ENCODE measurements around the gene ZNF217.
"Not testable (repeated sequence)": the region's sequence is repeated elsewhere in the genome, so short reads cannot be mapped to it uniquely, and the experiment has no call there.

Gene ZNF217

DNA sequence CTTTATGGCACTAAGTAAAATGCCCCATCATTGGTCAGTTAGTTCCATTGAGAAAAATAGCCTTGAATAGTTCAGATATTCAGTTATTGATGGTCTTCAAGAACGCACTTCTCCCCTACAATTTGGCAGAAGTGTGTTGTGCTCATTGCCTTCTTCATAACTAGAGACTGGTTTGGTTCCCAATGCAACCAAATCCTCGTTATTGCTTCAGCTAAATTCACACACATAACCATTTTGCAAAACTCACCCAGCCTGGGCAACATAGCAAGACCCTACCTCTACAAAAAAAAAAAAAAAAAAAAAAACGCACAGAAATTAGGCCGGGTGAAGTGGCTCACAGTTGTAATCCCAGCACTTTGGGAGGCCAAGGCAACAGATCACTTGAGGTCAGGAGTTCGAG, 32.1 kb downstream of the ZNF217 start:
- no peak for DNase-seq (ENCODE audit: low read depth, low spot score)
- H3K27me3 ChIP-seq (ENCODE audit: insufficient read depth, insufficient read length): no peaks in the 10 kb centered on the region
- no peaks in the 10 kb centered on the region for H3K9me3 ChIP-seq (ENCODE audit: insufficient read depth, low read length)
- peaks cover 9% of the 10 kb centered on the region for H3K36me3 ChIP-seq (ENCODE audit: insufficient read depth, insufficient read length, low read length)
- H3K9ac ChIP-seq (ENCODE audit: insufficient read length, low read depth): no peak overlapping the region
- no peaks in the 10 kb centered on the region for H3K4me1 ChIP-seq (ENCODE audit: insufficient read depth, insufficient read length)
- TF ChIP-seq ZNF274 (IDR thresholded peaks at IDR 0.05; ENCODE audit: low read depth, low read length) (no peak), YY1 (IDR thresholded peaks at IDR 0.05; ENCODE audit: insufficient read depth, insufficient read length) (no peak), SUZ12 (IDR thresholded peaks at IDR 0.05; ENCODE audit: extremely low read depth, insufficient read depth, insufficient read length) (no peak)
- no peak overlapping the region for H3K4me3 ChIP-seq (ENCODE audit: insufficient read length, low read depth)

DNA sequence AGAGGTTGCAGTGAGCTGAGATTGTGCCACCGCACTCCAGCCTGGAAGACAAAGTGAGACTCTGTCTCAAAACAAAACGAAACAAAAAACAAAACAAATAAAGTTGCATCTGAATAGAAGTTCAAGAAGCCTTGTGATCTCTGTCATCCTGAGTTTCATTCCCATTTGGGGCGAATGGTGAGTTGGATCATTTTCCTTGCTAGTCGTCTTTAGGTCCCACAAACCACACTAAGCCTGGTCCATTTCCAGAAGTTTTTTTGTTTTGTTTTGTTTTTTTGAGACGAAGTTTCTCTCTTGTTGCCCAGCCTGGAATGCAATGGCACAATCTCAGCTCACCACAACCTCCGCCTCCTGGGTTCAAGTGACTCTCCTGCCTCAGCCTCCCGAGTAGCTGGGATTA, 33.8 kb downstream of the ZNF217 start:
- no peak for TF ChIP-seq SUZ12 (IDR thresholded peaks at IDR 0.05; ENCODE audit: extremely low read depth, insufficient read depth, insufficient read length)
- TF ChIP-seq ZNF274 (IDR thresholded peaks at IDR 0.05; ENCODE audit: low read depth, low read length): no peak
- no peak for TF ChIP-seq YY1 (IDR thresholded peaks at IDR 0.05; ENCODE audit: insufficient read depth, insufficient read length)
- Histone ChIP-seq H3K9ac (ENCODE audit: insufficient read length, low read depth) (no peak overlapping the region), H3K4me3 (ENCODE audit: insufficient read length, low read depth) (no peak overlapping the region), H3K36me3 (ENCODE audit: insufficient read depth, insufficient read length, low read length) (no peaks in the 10 kb centered on the region), H3K9me3 (ENCODE audit: insufficient read depth, low read length) (no peaks in the 10 kb centered on the region), H3K27me3 (ENCODE audit: insufficient read depth, insufficient read length) (no peaks in the 10 kb centered on the region), H3K4me1 (ENCODE audit: insufficient read depth, insufficient read length) (no peaks in the 10 kb centered on the region)
- DNase-seq (ENCODE audit: low read depth, low spot score): no peak

DNA sequence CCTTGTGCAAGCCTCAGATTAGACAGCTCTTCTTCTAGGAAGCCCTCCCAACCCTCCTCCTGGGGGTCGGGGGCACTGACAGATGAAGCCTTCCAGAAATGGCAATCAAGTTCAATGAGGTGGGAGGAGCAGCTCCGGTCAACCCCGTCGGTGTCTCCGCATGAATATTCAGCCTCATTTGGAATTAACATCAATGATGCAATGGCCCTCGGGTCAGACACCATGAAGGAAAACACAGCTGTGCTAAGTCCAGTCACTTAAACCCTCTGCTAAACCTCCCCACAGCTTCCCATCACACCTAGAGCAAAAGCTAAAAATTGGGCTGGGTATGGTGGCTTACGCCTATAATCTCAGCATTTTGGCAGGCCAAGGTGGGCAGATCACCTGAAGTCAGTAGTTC, 36.5 kb downstream of the ZNF217 start:
- H3K9me3 ChIP-seq (ENCODE audit: insufficient read depth, low read length): no peaks in the 10 kb centered on the region
- no peaks in the 10 kb centered on the region for H3K36me3 ChIP-seq (ENCODE audit: insufficient read depth, insufficient read length, low read length)
- no peaks in the 10 kb centered on the region for H3K27me3 ChIP-seq (ENCODE audit: insufficient read depth, insufficient read length)
- no peak for TF ChIP-seq ZNF274 (IDR thresholded peaks at IDR 0.05; ENCODE audit: low read depth, low read length)
- TF ChIP-seq YY1 (IDR thresholded peaks at IDR 0.05; ENCODE audit: insufficient read depth, insufficient read length): no peak
- TF ChIP-seq SUZ12 (IDR thresholded peaks at IDR 0.05; ENCODE audit: extremely low read depth, insufficient read depth, insufficient read length): no peak
- no peak overlapping the region for H3K9ac ChIP-seq (ENCODE audit: insufficient read length, low read depth)
- no peaks in the 10 kb centered on the region for H3K4me1 ChIP-seq (ENCODE audit: insufficient read depth, insufficient read length)
- no peak overlapping the region for H3K4me3 ChIP-seq (ENCODE audit: insufficient read length, low read depth)
- no peak for DNase-seq (ENCODE audit: low read depth, low spot score)

DNA sequence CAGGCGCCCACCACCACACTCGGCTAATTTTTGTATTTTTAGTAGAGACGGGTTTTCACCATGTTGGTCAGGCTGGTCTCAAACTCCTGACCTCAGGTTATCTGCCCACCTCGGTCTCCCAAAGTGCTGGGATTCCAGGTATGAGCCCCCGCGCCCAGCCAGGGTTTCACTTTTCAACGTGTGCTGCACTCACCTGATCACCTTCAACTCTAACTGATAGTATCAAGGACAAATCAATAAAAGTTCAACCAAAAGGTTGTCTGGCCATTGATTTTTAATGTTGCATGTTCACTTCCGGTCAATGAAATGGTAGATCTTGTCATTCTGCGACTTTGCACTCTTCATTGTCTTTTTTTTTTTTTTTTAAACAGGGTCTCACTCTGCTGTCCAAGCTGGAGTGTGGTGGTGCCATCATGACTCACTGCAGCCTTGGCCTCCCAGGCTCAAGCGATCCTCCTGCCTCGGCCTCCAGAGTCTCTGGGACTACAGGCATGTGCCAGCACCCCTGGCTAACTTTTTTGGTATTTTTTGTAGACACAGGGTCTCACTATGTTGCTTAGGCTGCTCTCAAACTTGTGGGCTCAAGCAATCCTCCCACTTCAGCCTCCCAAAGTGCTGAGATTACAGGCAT, 37.3 kb downstream of the ZNF217 start:
- DNase-seq (ENCODE audit: low read depth, low spot score): no peak
- no peaks in the 10 kb centered on the region for H3K4me1 ChIP-seq (ENCODE audit: insufficient read depth, insufficient read length)
- no peaks in the 10 kb centered on the region for H3K9me3 ChIP-seq (ENCODE audit: insufficient read depth, low read length)
- no peak for TF ChIP-seq ZNF274 (IDR thresholded peaks at IDR 0.05; ENCODE audit: low read depth, low read length)
- no peak for TF ChIP-seq SUZ12 (IDR thresholded peaks at IDR 0.05; ENCODE audit: extremely low read depth, insufficient read depth, insufficient read length)
- TF ChIP-seq YY1 (IDR thresholded peaks at IDR 0.05; ENCODE audit: insufficient read depth, insufficient read length): no peak
- no peaks in the 10 kb centered on the region for H3K36me3 ChIP-seq (ENCODE audit: insufficient read depth, insufficient read length, low read length)
- H3K4me3 ChIP-seq (ENCODE audit: insufficient read length, low read depth): no peak overlapping the region
- H3K9ac ChIP-seq (ENCODE audit: insufficient read length, low read depth): no peak overlapping the region
- H3K27me3 ChIP-seq (ENCODE audit: insufficient read depth, insufficient read length): no peaks in the 10 kb centered on the region

DNA sequence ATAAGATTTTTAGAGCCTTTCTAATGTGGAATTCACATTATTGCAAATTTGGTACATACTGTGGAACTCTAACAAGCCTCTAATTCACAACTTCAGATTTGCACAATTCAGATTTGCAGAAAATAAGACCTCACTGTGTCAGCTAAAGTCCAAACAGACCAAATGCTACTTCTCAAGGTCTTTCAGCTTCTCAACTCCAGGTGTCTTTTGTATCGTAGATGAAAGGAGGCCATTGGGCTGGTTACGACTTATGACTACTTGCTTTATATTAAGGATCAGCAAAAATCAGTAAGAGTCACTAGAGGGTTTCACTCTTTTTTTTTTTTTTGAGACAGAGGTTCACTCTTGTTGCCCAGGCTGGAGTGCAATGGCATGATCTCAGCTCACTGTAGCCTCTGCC, 37.8 kb downstream of the ZNF217 start:
- Histone ChIP-seq H3K36me3 (ENCODE audit: insufficient read depth, insufficient read length, low read length) (no peaks in the 10 kb centered on the region), H3K27me3 (ENCODE audit: insufficient read depth, insufficient read length) (no peaks in the 10 kb centered on the region), H3K9me3 (ENCODE audit: insufficient read depth, low read length) (no peaks in the 10 kb centered on the region), H3K4me1 (ENCODE audit: insufficient read depth, insufficient read length) (no peaks in the 10 kb centered on the region), H3K9ac (ENCODE audit: insufficient read length, low read depth) (no peak overlapping the region), H3K4me3 (ENCODE audit: insufficient read length, low read depth) (no peak overlapping the region)
- no peak for DNase-seq (ENCODE audit: low read depth, low spot score)
- TF ChIP-seq SUZ12 (IDR thresholded peaks at IDR 0.05; ENCODE audit: extremely low read depth, insufficient read depth, insufficient read length) (no peak), ZNF274 (IDR thresholded peaks at IDR 0.05; ENCODE audit: low read depth, low read length) (no peak), YY1 (IDR thresholded peaks at IDR 0.05; ENCODE audit: insufficient read depth, insufficient read length) (no peak)

DNA sequence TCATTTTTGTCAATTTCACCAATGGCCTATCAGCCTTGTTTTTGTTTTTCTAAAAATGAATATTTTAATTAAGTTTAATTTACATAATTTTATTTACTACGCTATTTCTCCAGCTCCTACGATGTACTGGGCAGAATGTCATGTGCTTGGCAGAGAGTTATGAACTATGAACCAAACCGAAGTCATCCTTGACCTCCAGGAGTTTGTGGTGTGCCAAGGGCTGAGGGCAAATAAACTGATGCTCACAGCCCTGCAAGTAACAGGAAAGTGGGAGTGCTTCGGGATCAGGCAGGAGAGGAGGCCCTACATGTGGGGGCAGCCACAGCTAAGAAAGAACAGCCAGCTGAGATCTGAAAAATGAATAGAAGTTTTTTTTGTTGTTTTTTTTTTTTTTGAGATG, 38.6 kb downstream of the ZNF217 start:
- TF ChIP-seq YY1 (IDR thresholded peaks at IDR 0.05; ENCODE audit: insufficient read depth, insufficient read length): no peak
- TF ChIP-seq ZNF274 (IDR thresholded peaks at IDR 0.05; ENCODE audit: low read depth, low read length): no peak
- no peak for TF ChIP-seq SUZ12 (IDR thresholded peaks at IDR 0.05; ENCODE audit: extremely low read depth, insufficient read depth, insufficient read length)
- no peak overlapping the region for H3K9ac ChIP-seq (ENCODE audit: insufficient read length, low read depth)
- no peaks in the 10 kb centered on the region for H3K36me3 ChIP-seq (ENCODE audit: insufficient read depth, insufficient read length, low read length)
- H3K9me3 ChIP-seq (ENCODE audit: insufficient read depth, low read length): no peaks in the 10 kb centered on the region
- H3K4me1 ChIP-seq (ENCODE audit: insufficient read depth, insufficient read length): no peaks in the 10 kb centered on the region
- DNase-seq (ENCODE audit: low read depth, low spot score): no peak
- H3K4me3 ChIP-seq (ENCODE audit: insufficient read length, low read depth): no peak overlapping the region
- H3K27me3 ChIP-seq (ENCODE audit: insufficient read depth, insufficient read length): no peaks in the 10 kb centered on the region

DNA sequence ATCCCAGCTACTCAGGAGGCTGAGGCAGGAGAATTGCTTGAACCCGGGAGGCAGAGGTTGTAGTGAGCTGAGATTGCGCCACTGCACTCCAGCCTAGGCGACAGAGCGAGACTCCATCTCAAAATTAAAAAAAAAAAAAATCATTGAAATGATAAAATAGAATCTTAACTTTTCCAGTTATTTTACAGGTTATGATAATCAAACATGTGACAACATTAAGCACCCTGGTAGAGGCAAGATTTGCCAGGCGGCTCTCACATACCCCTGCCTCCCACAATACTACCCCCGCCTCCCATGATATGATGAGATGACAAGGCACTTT, 41.1 kb downstream of the ZNF217 start:
- not testable (repeated sequence) for DNase-seq (ENCODE audit: low read depth, low spot score); H3K27me3 ChIP-seq (ENCODE audit: insufficient read depth, insufficient read length); H3K9me3 ChIP-seq (ENCODE audit: insufficient read depth, low read length); H3K36me3 ChIP-seq (ENCODE audit: insufficient read depth, insufficient read length, low read length); H3K4me1 ChIP-seq (ENCODE audit: insufficient read depth, insufficient read length); H3K4me3 ChIP-seq (ENCODE audit: insufficient read length, low read depth); H3K9ac ChIP-seq (ENCODE audit: insufficient read length, low read depth)

DNA sequence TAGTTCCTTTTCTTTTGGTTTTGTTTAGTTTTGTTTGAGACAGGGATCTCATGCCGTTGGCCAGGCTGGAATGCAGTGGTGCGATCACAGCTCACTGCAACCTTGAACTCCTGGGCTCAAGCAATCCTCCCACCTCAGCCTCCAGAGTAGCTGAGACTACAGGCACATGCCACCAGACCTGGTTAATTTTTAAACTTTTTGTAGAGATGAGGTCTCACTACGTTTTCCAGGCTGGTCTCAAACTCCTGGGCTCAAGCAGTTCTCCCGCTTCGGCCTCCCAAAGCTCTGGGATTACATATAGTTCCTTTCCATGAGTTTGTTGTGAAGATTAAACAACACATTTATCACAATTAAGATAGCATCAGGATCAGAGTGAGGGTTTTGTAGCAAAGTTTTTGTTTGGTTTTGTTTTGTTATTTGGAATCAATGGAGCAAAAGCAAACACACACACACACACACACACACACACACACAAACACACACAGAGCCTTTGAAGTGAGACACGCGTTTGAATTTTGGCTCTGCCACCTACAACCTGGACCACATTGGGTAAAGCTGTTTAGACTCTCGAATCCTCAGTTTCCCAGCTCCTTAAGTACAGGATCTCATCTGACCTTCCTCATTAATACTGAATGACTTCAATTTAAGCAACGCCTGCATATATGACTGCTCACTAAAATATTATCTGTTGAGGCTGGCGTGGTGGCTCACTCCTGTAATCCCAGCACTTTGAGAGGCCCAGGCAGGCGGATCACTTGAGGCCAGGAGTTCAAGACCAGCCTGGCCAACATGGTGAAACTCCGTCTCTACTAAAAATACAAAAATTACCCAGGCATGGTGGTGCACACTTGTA, 41.7 kb downstream of the ZNF217 start:
- not testable (repeated sequence) for DNase-seq (ENCODE audit: low read depth, low spot score); H3K9me3 ChIP-seq (ENCODE audit: insufficient read depth, low read length); H3K4me3 ChIP-seq (ENCODE audit: insufficient read length, low read depth); H3K4me1 ChIP-seq (ENCODE audit: insufficient read depth, insufficient read length); H3K27me3 ChIP-seq (ENCODE audit: insufficient read depth, insufficient read length); H3K36me3 ChIP-seq (ENCODE audit: insufficient read depth, insufficient read length, low read length); H3K9ac ChIP-seq (ENCODE audit: insufficient read length, low read depth)

All from NT2/D1 (cell line).